SU-DHL-6 (cell line): ENCODE measurements around the gene TMEM151B.
"Not testable (repeated sequence)": the region's sequence is repeated elsewhere in the genome, so short reads cannot be mapped to it uniquely, and the experiment has no call there.

Source experiments
- H2AFZ ChIP-seq: fragments of 200-600 bp; sonication (generic); 2 replicates; pipeline ENCODE4 v1.6.1; 2014; ENCODE audit warnings: low read depth, mild to moderate bottlenecking, moderate library complexity, mixed read lengths, antibody characterized with exemption, low read length; ENCODE audit not compliant: severe bottlenecking
- H3F3A ChIP-seq: fragments of 200-600 bp; shearing (Covaris generic); 2 replicates; pipeline ENCODE4 v1.6.0; 2016; ENCODE audit warnings: antibody characterized with exemption, mild to moderate bottlenecking; ENCODE audit not compliant: insufficient read depth
- H3K27ac ChIP-seq: fragments of 200-600 bp; sonication (generic); 2 replicates; pipeline ENCODE4 v1.5.1; 2016; ENCODE audit warnings: low read depth, mild to moderate bottlenecking, low read length, moderate library complexity, mixed read lengths
- H3K27me3 ChIP-seq: fragments of 200-600 bp; sonication (generic), shearing (Covaris generic); 2 replicates; pipeline ENCODE4 v1.6.0; 2014; ENCODE audit warnings: mild to moderate bottlenecking, low read length
- H3K36me3 ChIP-seq: fragments of 200-600 bp; sonication (generic); 2 replicates; pipeline ENCODE4 v1.6.1; 2014; ENCODE audit warnings: mild to moderate bottlenecking, low read length, mixed read lengths
- H3K4me2 ChIP-seq: fragments of 300-600, 200-600 bp; shearing (Covaris generic), sonication (generic); 2 replicates; pipeline ENCODE4 v1.6.0; 2014; ENCODE audit warnings: low read length, low read depth, mild to moderate bottlenecking; ENCODE audit not compliant: poor library complexity, severe bottlenecking
- H3K4me3 ChIP-seq: fragments of 200-600 bp; sonication (generic); 2 replicates; pipeline ENCODE4 v1.5.1; 2014; ENCODE audit warnings: antibody characterized with exemption, low read length, mild to moderate bottlenecking, mixed read lengths; ENCODE audit not compliant: insufficient read depth, poor library complexity, severe bottlenecking
- H3K79me2 ChIP-seq: fragments of 200-600 bp; sonication (generic); 2 replicates; pipeline ENCODE4 v1.6.1; 2014; ENCODE audit warnings: mild to moderate bottlenecking, low read length, moderate library complexity; ENCODE audit not compliant: insufficient read depth
- H3K9ac ChIP-seq: fragments of 200-600 bp; sonication (generic); 2 replicates; pipeline ENCODE4 v1.7.0; 2014; ENCODE audit warnings: mild to moderate bottlenecking, low read length
- H3K9me2 ChIP-seq: fragments of 200-600 bp; sonication (generic); replicated peaks from 2 replicates; pipeline ENCODE4 v1.6.1; 2014; ENCODE audit warnings: low read length; ENCODE audit not compliant: insufficient read depth
- H3K9me3 ChIP-seq: fragments of 200-600 bp; sonication (generic); 2 replicates; pipeline ENCODE4 v1.6.1; 2014; ENCODE audit warnings: low read length, mixed read lengths; ENCODE audit not compliant: insufficient read depth
- H4K20me1 ChIP-seq: fragments of 200-600 bp; sonication (generic); 2 replicates; pipeline ENCODE4 v1.6.1; 2014; ENCODE audit warnings: low read depth, mild to moderate bottlenecking, antibody characterized with exemption, low read length, moderate library complexity, mixed read lengths
- CTCF ChIP-seq: fragments of 200-600 bp; sonication (generic); IDR thresholded peaks from one replicate; pipeline ENCODE4 v1.5.1; 2017; ENCODE audit warnings: antibody characterized with exemption, mild to moderate bottlenecking, low read length, moderate library complexity; ENCODE audit not compliant: insufficient read depth, poor library complexity, severe bottlenecking
- EZH2phosphoT487 ChIP-seq: fragments of 200-600 bp; sonication (generic), shearing (Covaris generic); conservative IDR thresholded peaks from 2 replicates; pipeline ENCODE4 v1.6.1; 2018; ENCODE audit warnings: mild to moderate bottlenecking, antibody characterized with exemption, low read length, moderate library complexity, mixed read lengths

TMEM151B gene

GRCh38 chr6:44316481-44316880 lies 46.2 kb downstream of the TMEM151B start:
- Histone ChIP-seq H3K4me2 (no peak overlapping the region), H3K9me3 (no peaks in the 10 kb centered on the region), H3F3A (no peaks in the 10 kb centered on the region), H2AFZ (no peak overlapping the region), H3K27me3 (no peaks in the 10 kb centered on the region), H3K36me3 (no peaks in the 10 kb centered on the region), H3K79me2 (peaks cover 12% of the 10 kb centered on the region; the same call in 1 of the 2 replicates), H3K4me3 (no peak overlapping the region), H3K9ac (no peak overlapping the region), H4K20me1 (no peaks in the 10 kb centered on the region), H3K27ac (no peak overlapping the region), H3K9me2 (no peaks in the 10 kb centered on the region)
- TF ChIP-seq EZH2phosphoT487 (no peak), CTCF (no peak)

- not testable (repeated sequence) for H3K9ac ChIP-seq, H3K4me3 ChIP-seq, H2AFZ ChIP-seq, H3K79me2 ChIP-seq, H3K9me3 ChIP-seq, H3K36me3 ChIP-seq, H3K27ac ChIP-seq, H3K4me2 ChIP-seq, H3K27me3 ChIP-seq, H3F3A ChIP-seq, H4K20me1 ChIP-seq, H3K9me2 ChIP-seq
Measured at GRCh38 chr6:44317136-44317631, 46.9 kb downstream of the TMEM151B start.

GRCh38 chr6:44321210-44321609 lies 51.0 kb downstream of the TMEM151B start:
- H3K9me2 ChIP-seq = no peaks in the 10 kb centered on the region
- no peak overlapping the region for H3K4me2 ChIP-seq
- H3K36me3 ChIP-seq = no peaks in the 10 kb centered on the region
- H3K27ac ChIP-seq = no peak overlapping the region
- H3K79me2 ChIP-seq = no peaks in the 10 kb centered on the region
- no peaks in the 10 kb centered on the region for H4K20me1 ChIP-seq
- no peaks in the 10 kb centered on the region for H3F3A ChIP-seq
- TF ChIP-seq EZH2phosphoT487 = no peak
- TF ChIP-seq CTCF = no peak
- no peak overlapping the region for H3K4me3 ChIP-seq
- H3K9me3 ChIP-seq = no peaks in the 10 kb centered on the region
- H3K9ac ChIP-seq = no peak overlapping the region
- H3K27me3 ChIP-seq = no peaks in the 10 kb centered on the region
- no peak overlapping the region for H2AFZ ChIP-seq

DNA sequence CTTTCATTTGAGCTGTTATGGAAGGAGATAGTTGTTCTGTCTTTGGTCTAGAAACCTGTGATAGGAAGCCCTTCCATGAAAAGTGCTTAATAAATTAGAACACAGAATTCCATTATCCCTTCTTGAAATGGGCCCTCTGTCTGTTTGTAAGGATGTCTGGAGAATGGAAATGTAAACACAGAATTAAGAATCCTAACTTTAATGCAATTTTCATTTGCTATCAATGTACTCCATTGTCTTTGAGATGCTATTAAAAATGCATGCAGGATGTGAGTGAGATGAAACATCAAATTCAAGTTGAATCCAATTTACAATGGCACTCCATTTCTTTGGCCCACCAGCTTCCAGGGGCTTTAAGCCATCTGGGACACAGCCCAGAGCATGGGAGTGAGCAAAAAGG lies 56.8 kb downstream of the TMEM151B start:
- Histone ChIP-seq H3K9me3 (no peaks in the 10 kb centered on the region), H3K27ac (no peak overlapping the region), H3K27me3 (no peaks in the 10 kb centered on the region), H3K4me2 (no peak overlapping the region), H2AFZ (no peak overlapping the region), H4K20me1 (no peaks in the 10 kb centered on the region), H3K9me2 (no peaks in the 10 kb centered on the region), H3K4me3 (no peak overlapping the region), H3F3A (no peaks in the 10 kb centered on the region), H3K36me3 (no peaks in the 10 kb centered on the region), H3K79me2 (no peaks in the 10 kb centered on the region), H3K9ac (no peak overlapping the region)
- TF ChIP-seq EZH2phosphoT487 (no peak), CTCF (no peak)
